Measurements from ENCODE around the gene MEAK7. TPM values are rescaled to one million over a fixed set of nuclear protein-coding genes. Genes with fewer than 3 reads are reported as not detected.

MEAK7 gene
- total and polyA plus RNA-seq, 2 of the 8 experiments (the other 6 are each of a cell fraction or from before 2014, with no cell fraction given), result 9.6 to 19.6 TPM

DNA sequence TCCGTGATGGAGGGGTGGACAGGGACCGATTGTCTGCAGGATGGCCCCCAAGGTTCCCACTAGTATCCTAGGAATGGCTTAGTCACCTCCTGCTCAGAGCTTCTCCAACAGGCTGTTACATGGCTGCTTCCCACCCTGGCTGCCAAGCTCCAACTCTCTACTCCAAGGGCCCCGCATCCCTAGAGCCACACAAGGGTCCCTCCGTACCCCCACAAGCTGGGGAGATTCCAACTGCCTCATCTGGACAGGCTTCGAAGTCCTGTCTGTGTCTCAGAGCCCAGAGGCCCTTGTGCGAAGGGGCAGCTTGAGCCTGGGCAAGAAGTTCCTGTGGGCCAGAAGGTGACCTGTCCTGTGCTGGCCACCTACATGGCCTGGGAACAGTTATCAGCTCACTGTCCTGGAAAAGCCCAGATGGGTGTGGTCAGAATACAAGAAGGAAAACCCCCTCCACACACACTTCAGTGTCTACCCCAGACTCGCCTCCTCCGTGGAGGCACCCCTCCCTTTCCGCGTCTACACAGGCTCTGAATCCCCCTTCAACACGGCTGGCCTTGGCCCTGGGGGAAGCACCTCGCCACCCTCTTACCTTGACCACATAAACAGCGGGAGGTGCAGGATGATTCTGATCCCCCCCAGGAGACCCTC lies 586 bp downstream of the MEAK7 start (continued):
- TF ChIP-seq SP1 (IDR thresholded peaks at IDR 0.05; ENCODE audit: low read depth, low read length) (no peak), RXRA (IDR thresholded peaks at IDR 0.05; ENCODE audit: insufficient read depth, low read depth, low read length) (no peak)
